Suppressor macrophage treated with lipopolysaccharide for 1 hour (primary cell): ENCODE data around the gene WNT3.
A peak's percentile ranks its signal among the peaks of the same experiment; 100 is the strongest.
"Not testable (repeated sequence)": the region's sequence is repeated elsewhere in the genome, so short reads cannot be mapped to it uniquely, and the experiment has no call there.

ENCODE experiments used
- DNase-seq, 3 donors: peaks; one replicate each; pipeline ENCODE4 v3.0.0-alpha.2; 2020 to 2022

The WNT3 gene

GRCh38 chr17:46764000-46764708 is 54.3 kb downstream of the WNT3 start:
- no peak for DNase-seq

GRCh38 chr17:46763416-46763815 is 55.1 kb downstream of the WNT3 start:
- DNase-seq: no peak

DNA sequence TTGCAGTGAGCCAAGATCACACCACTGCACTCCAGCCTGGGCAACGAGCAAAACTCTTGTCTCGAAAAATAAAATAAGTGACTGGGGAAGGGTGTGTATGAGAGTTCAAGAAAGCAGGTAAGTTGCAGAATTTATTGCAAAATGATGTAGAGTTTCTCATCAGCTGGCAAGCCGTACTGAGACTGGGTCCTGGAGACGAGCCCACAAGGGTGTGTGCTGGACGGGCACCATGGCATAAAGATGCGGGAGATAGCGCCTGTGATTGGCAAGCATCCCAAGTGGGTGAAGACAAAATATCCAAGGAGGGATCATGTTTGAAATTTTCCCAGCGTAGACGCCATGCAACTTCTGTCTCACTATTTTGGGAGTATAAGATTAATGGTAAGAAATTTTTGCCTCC is 59.4 kb downstream of the WNT3 start:
- DNase-seq: no peak

GRCh38 chr17:46758614-46759013 is 59.9 kb downstream of the WNT3 start:
- DNase-seq: no peak

GRCh38 chr17:46757588-46757987 is 60.9 kb downstream of the WNT3 start:
- not testable (repeated sequence) for DNase-seq

- DNase-seq: no peak
These were observed 61.6 kb downstream of the WNT3 start for GRCh38 chr17:46756861-46757260.

GRCh38 chr17:46756081-46756735 is 62.3 kb downstream of the WNT3 start:
- peak in 2 of 3 donors; percentile 25 to 31 for DNase-seq

- DNase-seq: no peak
These were observed 64.7 kb downstream of the WNT3 start for GRCh38 chr17:46753776-46754175.

DNA sequence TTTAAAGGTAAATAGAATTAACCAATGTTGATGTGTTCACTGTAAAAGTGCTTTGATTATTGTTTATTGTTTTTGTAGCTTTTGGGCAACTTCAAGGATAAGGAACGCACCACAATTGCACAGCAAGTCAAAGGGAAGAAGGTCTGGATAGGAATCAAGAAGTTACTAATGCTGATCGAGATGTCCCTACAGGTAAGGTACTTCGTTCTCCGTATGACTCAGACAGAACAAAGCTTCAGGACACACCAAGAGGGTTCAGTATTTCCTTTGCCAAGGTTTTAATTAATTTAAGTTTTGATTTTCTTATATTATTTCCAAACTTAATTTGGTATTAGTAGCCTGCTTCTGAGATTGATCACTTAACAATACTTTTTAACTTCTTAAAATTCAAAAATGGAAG is 67.1 kb downstream of the WNT3 start:
- no peak for DNase-seq

- peak; percentile 30 to 65 (median 57) for DNase-seq
These were observed 73.1 kb downstream of the WNT3 start for GRCh38 chr17:46745376-46745775.

DNA sequence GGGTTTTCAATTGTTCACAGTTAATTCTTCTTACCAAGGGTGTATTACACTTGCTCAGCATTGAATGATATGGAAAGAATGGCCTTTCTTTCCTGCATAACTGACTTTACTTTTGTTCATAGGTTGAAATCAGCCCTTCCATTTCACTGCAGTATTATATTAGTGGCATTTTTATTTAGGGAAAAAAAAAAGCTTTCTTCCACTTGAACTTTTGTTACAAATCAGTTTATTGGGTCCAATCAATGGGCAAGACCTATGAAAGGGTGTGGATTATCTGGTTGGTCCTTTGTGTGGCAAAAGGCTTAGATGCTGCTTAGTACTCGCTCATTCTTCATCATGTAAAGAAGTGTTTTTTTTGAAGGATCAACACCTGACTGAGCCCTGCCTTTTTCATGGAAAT is 74.1 kb downstream of the WNT3 start:
- DNase-seq: no peak

GRCh38 chr17:46742565-46743270 is 75.8 kb downstream of the WNT3 start:
- peak; percentile 86 to 88 (median 86) for DNase-seq

DNA sequence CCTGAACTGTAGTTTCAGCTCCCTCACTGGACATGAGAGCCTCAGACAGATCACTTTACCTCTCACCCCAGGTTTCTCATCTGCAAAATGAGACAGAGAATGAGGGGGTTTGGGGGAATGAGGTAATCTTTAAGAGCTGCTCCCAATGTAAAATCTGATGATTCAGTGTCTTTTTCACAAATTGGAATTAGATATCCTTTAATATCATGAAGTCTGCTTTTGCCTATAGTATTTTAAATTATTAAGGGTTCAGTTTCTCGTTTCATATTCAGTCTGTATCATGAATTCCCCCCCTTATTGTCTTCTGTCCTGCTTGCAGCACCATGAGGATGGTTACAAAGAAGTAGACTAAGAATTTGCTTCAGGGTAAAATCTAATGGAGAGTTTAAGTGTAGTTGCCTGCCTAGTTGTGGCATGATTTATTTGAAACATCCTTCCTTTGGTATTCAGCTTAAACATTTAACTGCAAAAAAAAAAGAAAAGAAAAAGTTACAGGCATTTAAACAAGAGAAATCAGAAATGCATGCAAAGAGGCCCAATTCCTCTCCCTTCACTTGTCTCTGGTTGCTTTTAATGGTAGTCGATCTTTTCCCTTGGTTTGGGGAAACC is 77.3 kb downstream of the WNT3 start:
- no peak for DNase-seq

DNA sequence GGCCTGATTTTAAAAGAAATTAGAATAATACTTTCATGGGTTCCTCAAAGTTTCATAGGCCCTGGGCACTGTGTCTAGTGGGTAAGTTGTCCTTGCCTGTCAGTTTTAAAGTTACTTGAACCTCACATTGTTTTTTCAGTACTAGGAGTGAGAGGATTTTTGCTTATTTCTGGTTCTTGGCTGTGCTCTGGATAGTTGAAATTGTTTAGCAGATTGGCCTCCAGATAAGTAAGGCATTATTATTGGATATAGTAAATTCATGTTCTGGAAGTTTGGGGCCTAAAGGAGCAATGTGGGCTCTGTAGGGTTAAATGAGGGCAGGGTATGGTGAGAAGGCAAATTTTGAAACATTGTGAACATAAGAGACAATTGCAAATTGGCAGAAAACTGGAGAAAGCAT is 78.5 kb downstream of the WNT3 start:
- no peak for DNase-seq

GRCh38 chr17:46738544-46738943 is 79.9 kb downstream of the WNT3 start:
- no peak for DNase-seq

- no peak for DNase-seq
These were observed 81.2 kb downstream of the WNT3 start for GRCh38 chr17:46737326-46737725.

DNA sequence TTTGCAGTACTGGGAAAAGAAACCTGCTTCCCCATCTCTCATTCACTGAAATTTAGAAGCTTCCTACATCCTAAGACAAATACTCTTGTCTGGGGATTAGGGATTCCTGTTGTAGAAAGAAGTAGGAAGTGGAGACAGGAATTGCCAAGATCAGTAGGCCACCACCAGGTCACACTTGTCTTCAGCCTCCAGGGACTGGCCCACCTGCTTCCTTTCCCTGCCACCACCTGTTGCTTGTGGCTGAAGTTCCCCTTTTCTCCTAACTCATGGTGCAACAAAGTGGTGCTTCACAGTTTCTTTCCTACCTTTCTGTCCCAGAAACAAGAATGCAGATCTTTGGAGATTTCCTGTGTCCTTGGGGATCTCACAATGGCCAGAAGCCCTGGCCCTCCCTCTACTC is 82.4 kb downstream of the WNT3 start:
- no peak for DNase-seq

DNA sequence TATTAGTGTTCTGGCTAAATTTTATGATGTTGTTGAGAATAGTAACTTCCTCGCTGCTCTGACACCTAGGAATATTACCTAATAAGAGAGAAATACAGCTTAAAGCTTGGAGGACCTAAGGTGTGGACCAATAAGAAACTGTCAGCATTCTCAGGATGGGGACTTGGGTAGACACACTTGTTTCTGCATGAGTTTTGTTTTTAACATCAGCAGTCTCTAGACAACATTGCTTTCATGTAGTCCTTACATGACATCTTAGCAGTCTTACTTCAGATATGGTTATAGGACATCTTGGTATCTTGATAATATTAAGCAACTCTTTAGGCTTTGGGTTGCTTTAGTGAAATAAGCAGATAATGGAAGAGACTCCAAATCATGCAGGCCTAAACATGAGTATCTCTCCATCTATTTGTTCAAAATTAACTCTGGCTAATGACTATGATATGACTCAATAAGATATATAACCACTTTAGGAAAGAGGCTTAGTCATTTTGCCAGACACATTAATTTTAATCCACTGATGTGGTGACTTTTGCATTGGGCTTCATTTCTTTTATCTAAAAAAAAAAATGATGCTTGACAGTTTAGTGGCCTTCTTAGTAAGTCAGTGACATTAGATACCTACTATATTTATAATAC is 84.5 kb downstream of the WNT3 start:
- no peak for DNase-seq

DNA sequence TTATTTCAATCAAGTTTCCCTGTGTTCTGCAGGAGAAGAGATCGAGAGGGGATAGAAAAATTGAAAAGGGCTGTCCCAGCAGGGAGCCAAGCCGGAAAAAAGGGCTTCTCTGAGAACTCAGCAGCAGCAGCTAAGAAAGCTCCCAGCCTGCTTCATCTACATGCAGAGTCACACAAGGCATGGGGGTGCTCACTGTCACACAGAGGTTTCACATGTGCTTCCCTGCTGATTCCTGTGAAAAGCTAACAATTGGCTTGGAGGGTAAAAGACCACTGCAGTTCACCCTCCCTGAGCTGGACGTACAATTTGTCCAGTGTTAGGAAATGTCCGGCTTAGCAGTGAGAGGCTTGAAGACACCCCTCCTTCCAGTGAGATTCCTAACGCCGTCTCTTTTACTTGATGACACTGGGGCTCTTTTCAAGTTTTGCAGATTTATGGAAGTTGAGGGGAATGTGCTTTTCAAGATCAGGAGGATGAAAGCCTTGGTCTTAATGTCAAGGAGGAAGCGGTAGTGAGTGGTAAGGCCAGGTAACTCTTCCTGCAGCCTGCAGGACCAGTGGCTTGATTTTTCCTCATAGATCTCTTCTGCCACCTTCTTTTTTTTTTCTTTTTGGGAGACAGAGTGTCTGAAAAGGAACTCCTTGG is 85.6 kb downstream of the WNT3 start:
- DNase-seq: no peak

DNA sequence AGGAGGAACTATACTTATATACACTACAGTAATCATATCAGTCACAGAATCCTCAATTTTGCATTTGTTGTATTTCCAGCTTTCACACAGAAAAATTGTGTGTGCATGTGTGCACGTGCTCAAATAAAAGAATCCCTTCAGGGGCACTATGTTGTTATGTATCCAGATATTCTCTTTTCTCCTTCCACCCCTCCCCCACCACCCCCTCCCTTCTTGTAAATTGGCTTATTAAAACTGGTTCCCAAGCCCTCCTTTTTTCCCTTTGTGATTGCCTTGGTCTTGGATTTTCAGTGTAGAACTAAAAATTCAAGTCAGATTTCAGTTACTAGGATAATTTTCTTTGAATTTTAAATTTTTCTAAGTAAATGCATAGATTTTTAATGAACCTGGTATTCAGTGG is 86.3 kb downstream of the WNT3 start:
- DNase-seq: no peak

DNA sequence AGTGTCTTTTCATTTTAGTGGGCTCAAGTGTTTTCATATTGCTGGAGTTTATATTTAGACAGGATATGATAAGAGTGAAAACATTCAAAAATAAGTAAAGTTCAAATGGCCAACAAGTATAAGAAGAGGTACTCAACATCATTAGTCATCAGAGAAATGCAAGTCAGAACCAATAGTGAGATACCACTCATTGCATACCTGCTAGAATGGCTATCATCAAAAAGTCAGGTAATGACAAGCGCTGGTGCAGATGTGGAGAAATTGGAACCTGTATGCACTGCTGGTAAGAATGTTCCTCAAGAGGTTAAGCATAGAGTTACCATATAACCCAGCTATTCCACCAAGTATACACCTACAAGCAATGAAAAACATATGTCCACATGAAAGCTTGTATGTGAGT is 87.8 kb downstream of the WNT3 start:
- DNase-seq: no peak

GRCh38 chr17:46730026-46730425 is 88.5 kb downstream of the WNT3 start:
- DNase-seq: no peak
